Ectodermal cell (in vitro differentiated cells): ENCODE results near the gene USP20.

Experiments
- H3K27ac ChIP-seq: 2 replicates; pipeline ENCODE4 v1.7.0; 2013; ENCODE audit warnings: mild to moderate bottlenecking, low read depth, low read length; ENCODE audit not compliant: insufficient read depth, poor library complexity, severe bottlenecking
- H3K27me3 ChIP-seq: 2 replicates; pipeline ENCODE4 v1.7.0; 2013; ENCODE audit warnings: mild to moderate bottlenecking, low read length; ENCODE audit not compliant: insufficient read depth, control insufficient read depth, poor library complexity, severe bottlenecking
- H3K36me3 ChIP-seq: one replicate; pipeline ENCODE4 v1.7.0; 2013; ENCODE audit warnings: low read length; ENCODE audit not compliant: control insufficient read depth, insufficient read depth
- H3K4me1 ChIP-seq: one replicate; pipeline ENCODE4 v1.7.0; 2013; ENCODE audit warnings: low read length; ENCODE audit not compliant: control insufficient read depth, insufficient read depth
- H3K4me3 ChIP-seq: 2 replicates; pipeline ENCODE4 v1.7.0; 2013; ENCODE audit warnings: low read depth, low read length, control low read depth; ENCODE audit not compliant: insufficient read depth
- H3K9me3 ChIP-seq: 2 replicates; pipeline ENCODE4 v1.7.0; 2013; ENCODE audit warnings: mild to moderate bottlenecking, low read length, moderate library complexity; ENCODE audit not compliant: control insufficient read depth
- WGBS, 2 experiments: methylation state at CpG; one replicate each; pipeline ENCODE4 v1.1.7; 2013; ENCODE audit warnings: missing lambda C conversion rate in 2 of 2; 5-methylcytosine and 5-hydroxymethylcytosine counted together

USP20 gene

GRCh38 chr9:129853614-129854013 is 18.4 kb downstream of the USP20 start:
- H3K36me3 ChIP-seq, result no peaks in the 10 kb centered on the region
- no peak overlapping the region for H3K4me3 ChIP-seq
- H3K27me3 ChIP-seq, result no peaks in the 10 kb centered on the region
- H3K27ac ChIP-seq, result no peak overlapping the region
- H3K9me3 ChIP-seq, result no peaks in the 10 kb centered on the region
- H3K4me1 ChIP-seq, result no peaks in the 10 kb centered on the region
- 60% methylated on average over 3 of the region's 3 CpGs for WGBS, 2 experiments

- Histone ChIP-seq H3K9me3 (no peaks in the 10 kb centered on the region), H3K4me1 (no peaks in the 10 kb centered on the region), H3K27ac (no peak overlapping the region), H3K36me3 (no peaks in the 10 kb centered on the region), H3K27me3 (no peaks in the 10 kb centered on the region), H3K4me3 (no peak overlapping the region)
- WGBS, 2 experiments, result 90 to 95% methylated on average over 3 to 4 of the region's 4 CpGs
These were observed 19.4 kb downstream of the USP20 start for GRCh38 chr9:129854588-129855110.

DNA sequence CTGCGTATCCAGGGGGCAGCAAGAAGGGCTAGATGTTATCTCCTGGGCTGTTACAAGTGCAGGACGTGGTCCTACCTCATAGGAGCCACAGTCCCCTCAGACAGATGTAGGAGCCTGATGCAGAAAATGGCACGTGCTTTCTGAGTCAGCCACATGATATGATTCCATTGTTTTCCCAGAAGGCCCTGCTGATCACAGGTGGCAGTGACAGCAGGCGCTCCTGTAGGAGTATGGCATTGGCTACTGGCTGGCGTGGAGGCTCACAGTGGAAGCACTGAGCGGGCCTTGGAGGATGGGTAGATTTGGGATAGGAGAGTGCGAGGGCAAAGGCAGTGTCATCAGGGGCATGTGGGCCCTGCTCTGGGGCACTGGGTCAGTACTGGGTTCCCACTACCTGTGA is 21.9 kb downstream of the USP20 start:
- Histone ChIP-seq H3K27me3 (no peaks in the 10 kb centered on the region), H3K36me3 (peaks cover 3% of the 10 kb centered on the region), H3K4me3 (no peak overlapping the region), H3K4me1 (no peaks in the 10 kb centered on the region), H3K27ac (no peak overlapping the region), H3K9me3 (no peaks in the 10 kb centered on the region)
- WGBS, 2 experiments, result 94% methylated on average over 7 of the region's 7 CpGs

- Histone ChIP-seq H3K27me3 (no peaks in the 10 kb centered on the region), H3K4me1 (no peaks in the 10 kb centered on the region), H3K4me3 (no peak overlapping the region), H3K36me3 (peaks cover 3% of the 10 kb centered on the region), H3K27ac (no peak overlapping the region), H3K9me3 (no peaks in the 10 kb centered on the region)
- 88 to 89% methylated on average over 11 of the region's 11 CpGs for WGBS, 2 experiments
These were observed 23.1 kb downstream of the USP20 start for GRCh38 chr9:129858167-129858962.

- Histone ChIP-seq H3K36me3 (peaks cover 6% of the 10 kb centered on the region), H3K27me3 (no peaks in the 10 kb centered on the region), H3K27ac (no peak overlapping the region), H3K4me3 (no peak overlapping the region), H3K4me1 (no peaks in the 10 kb centered on the region), H3K9me3 (no peaks in the 10 kb centered on the region)
- WGBS, 2 experiments, result 76 to 77% methylated on average over 11 of the region's 11 CpGs
These were observed 25.6 kb downstream of the USP20 start for GRCh38 chr9:129860653-129861446.

GRCh38 chr9:129861447-129861827 is 26.2 kb downstream of the USP20 start:
- no peak overlapping the region for H3K27ac ChIP-seq
- no peak overlapping the region for H3K4me3 ChIP-seq
- no peaks in the 10 kb centered on the region for H3K27me3 ChIP-seq
- no peaks in the 10 kb centered on the region for H3K4me1 ChIP-seq
- peaks cover 11% of the 10 kb centered on the region for H3K36me3 ChIP-seq
- H3K9me3 ChIP-seq, result no peaks in the 10 kb centered on the region
- 88% methylated on average over 12 of the region's 12 CpGs for WGBS, 2 experiments

GRCh38 chr9:129863059-129863690 is 27.9 kb downstream of the USP20 start:
- peaks cover 11% of the 10 kb centered on the region for H3K36me3 ChIP-seq
- 92% methylated on average over 14 of the region's 14 CpGs for WGBS, 2 experiments
- H3K4me3 ChIP-seq, result no peak overlapping the region
- no peaks in the 10 kb centered on the region for H3K4me1 ChIP-seq
- no peaks in the 10 kb centered on the region for H3K27me3 ChIP-seq
- H3K27ac ChIP-seq, result no peak overlapping the region
- no peaks in the 10 kb centered on the region for H3K9me3 ChIP-seq

DNA sequence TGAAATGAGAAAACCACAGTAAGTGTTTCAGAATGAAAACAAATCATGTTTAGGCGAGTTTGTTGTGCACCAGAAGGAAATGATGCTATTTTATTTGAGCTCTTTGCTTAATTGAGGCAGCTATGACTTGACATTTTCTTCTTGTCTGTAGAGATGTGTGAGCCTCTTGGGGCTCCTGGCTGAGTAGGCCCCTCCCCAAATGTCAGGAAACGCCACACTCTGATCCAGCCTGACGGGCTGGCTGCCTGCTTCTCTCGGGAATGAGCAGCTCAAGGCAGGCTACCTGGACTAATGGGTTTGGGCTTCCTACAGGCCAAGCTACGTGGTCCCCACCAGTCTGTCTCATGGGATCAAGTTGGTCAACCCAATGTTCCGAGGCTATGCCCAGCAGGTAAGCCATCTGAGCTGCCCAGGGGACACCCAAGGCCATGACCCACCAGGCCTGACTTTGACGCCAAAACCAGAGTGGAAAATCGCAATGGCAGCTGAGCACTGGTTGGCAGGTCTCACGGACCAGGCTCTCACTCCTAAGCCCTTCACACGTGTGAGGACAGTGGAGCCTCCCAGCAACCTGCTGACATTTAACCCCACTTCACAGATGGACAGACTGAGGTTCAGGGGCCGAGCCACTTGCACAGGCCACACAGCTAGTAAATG is 29.9 kb downstream of the USP20 start:
- Histone ChIP-seq H3K27me3 (no peaks in the 10 kb centered on the region), H3K27ac (no peak overlapping the region), H3K36me3 (peaks cover 11% of the 10 kb centered on the region), H3K4me1 (no peaks in the 10 kb centered on the region), H3K4me3 (no peak overlapping the region), H3K9me3 (no peaks in the 10 kb centered on the region)
- 63% methylated on average over 11 of the region's 11 CpGs for WGBS, 2 experiments

GRCh38 chr9:129865668-129866320 is 30.5 kb downstream of the USP20 start:
- no peak overlapping the region for H3K27ac ChIP-seq
- no peaks in the 10 kb centered on the region for H3K9me3 ChIP-seq
- no peaks in the 10 kb centered on the region for H3K4me1 ChIP-seq
- no peak overlapping the region for H3K4me3 ChIP-seq
- H3K36me3 ChIP-seq, result peaks cover 11% of the 10 kb centered on the region
- no peaks in the 10 kb centered on the region for H3K27me3 ChIP-seq
- WGBS, 2 experiments, result 81 to 82% methylated on average over 14 of the region's 14 CpGs
